Embryonic facial prominence (tissue), 1 donor: ENCODE data around the gene TMEM170B.

Source experiments
- DNase-seq: peaks from one replicate; pipeline ENCODE4 v3.0.0-alpha.2; 2016; ENCODE audit errors: extremely low spot score

TMEM170B gene

GRCh38 chr6:11586117-11586516, 48.6 kb downstream of the TMEM170B start:
- DNase-seq, result no peak

- no peak for DNase-seq
Observed at GRCh38 chr6:11586536-11586935, 49.0 kb downstream of the TMEM170B start.

GRCh38 chr6:11589261-11589660, 51.7 kb downstream of the TMEM170B start:
- no peak for DNase-seq

DNA sequence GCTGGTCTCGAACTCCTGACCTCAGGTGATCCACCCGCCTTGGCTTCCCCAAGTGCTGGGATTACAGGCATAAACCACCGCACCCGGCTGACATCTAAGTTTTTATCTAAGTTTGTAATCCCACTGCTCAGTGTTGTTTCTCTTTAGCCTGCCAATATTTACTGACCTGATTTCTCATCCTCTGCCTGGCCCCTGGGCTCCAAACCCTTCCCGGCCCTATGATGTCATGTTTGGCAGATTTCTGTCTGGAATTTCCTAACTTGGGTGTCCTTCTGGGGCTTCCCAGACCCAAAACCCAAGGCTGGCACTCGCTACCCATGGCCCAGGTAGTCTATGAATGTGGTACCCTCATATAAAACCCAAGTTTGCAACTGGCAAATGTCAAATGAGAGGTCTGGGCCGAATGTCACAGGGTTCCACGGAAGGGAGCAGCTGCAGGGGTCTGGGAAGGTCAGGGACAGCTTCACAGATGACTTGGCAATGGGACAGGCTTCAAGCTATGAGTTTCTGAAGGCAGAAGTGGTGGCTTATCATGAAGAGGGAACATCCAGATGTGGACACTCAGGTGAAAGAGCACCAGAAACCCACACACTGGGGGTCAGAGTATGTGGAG, 54.9 kb downstream of the TMEM170B start:
- no peak for DNase-seq

GRCh38 chr6:11593096-11593495, 55.5 kb downstream of the TMEM170B start:
- no peak for DNase-seq

- no peak for DNase-seq
Observed at GRCh38 chr6:11595903-11596302, 58.4 kb downstream of the TMEM170B start.

- no peak for DNase-seq
Observed at GRCh38 chr6:11596640-11597237, 59.2 kb downstream of the TMEM170B start.

- DNase-seq, result no peak
Observed at GRCh38 chr6:11598687-11599086, 61.1 kb downstream of the TMEM170B start.

DNA sequence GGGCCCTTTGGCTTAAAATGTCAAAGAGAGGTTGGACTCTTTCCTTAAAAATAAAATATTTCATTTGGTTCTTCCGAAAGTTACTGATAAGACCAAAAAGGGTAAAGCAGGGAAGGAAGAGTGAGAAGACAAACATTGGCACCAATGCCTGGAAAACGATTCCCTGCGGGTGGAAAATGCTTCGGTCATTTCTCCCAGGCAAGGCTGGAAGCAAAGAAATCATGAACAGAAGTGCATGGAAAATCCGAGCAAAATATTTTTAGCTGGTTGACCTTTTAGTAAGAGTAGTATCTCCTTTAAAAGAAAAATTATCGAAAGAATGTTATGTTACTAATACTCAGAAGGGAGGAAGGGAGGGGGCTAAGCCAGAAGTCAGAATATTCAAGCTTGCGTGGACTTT, 62.7 kb downstream of the TMEM170B start:
- no peak for DNase-seq

- DNase-seq, result no peak
Observed at GRCh38 chr6:11601776-11602605, 64.4 kb downstream of the TMEM170B start.

GRCh38 chr6:11604215-11604614, 66.7 kb downstream of the TMEM170B start:
- DNase-seq, result no peak

GRCh38 chr6:11604836-11605506, 67.4 kb downstream of the TMEM170B start:
- no peak for DNase-seq

- DNase-seq, result no peak
Observed at GRCh38 chr6:11605507-11605905, 68.0 kb downstream of the TMEM170B start.

GRCh38 chr6:11606332-11606731, 68.8 kb downstream of the TMEM170B start:
- DNase-seq, result no peak

- DNase-seq, result no peak
Observed at GRCh38 chr6:11607383-11607782, 69.8 kb downstream of the TMEM170B start.

- DNase-seq, result no peak
Observed at GRCh38 chr6:11608600-11609323, 71.2 kb downstream of the TMEM170B start.

DNA sequence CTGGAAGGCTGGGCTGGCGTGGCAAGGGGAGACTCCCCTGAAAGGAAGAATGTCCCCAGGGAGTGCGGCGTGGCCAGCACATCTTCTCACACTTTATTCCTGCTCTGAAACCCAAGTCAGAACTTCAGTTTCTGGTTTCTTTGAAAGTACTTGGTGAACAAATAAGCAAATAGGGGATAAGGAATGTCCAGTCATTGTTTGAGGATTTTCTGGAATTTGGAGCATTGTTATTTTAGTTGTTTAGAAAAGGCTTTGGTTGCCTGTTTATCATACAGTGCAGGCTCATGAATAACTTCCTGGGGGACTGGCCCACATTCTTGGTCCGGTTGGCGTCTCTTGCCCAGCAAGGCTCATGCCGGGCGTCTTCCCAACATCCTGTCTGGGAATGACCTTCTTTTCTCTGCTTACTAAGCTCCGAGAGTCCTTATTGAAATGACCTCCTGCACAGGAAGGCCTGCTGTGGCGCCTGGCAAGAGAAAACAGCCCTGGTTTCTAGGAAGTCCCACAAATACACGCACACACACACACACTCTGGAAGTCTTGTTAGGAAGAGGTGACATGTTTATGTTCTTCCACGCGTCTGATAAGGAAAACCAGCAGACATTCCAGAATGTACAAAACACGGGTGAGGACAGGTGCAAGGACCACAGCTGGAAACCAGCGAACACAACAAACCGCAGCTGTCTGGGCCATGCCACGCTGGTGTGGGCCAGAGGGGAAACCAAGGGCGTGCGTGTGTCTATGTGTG, 71.9 kb downstream of the TMEM170B start:
- DNase-seq, result no peak

- DNase-seq, result no peak
Observed at GRCh38 chr6:11613336-11613735, 75.8 kb downstream of the TMEM170B start.

GRCh38 chr6:11613858-11614257, 76.3 kb downstream of the TMEM170B start:
- no peak for DNase-seq

- DNase-seq, result no peak
Observed at GRCh38 chr6:11614534-11615213, 77.1 kb downstream of the TMEM170B start.
